Tibial nerve (tissue), 4 donors: ENCODE results near the gene ZCCHC8.

ENCODE experiments used
- EP300 ChIP-seq, 2 donors: sonication (generic); formaldehyde crosslinking; IDR thresholded peaks; one replicate each; pipeline ENCODE4 v1.6.1; 2017; ENCODE audit warnings: antibody characterized with exemption in 2 of 2, mild to moderate bottlenecking in 1 of 2
- POLR2A ChIP-seq, 2 donors: fragments of 450-650 bp; IDR thresholded peaks; one replicate each; pipeline ENCODE4 v1.6.1; 2017; ENCODE audit warnings: antibody characterized with exemption in 2 of 2, mild to moderate bottlenecking in 2 of 2, moderate library complexity in 2 of 2
- TF ChIP-seq, protein P1 (sequence below), 5 experiments: fragments of 200-600 bp in 3 of 5; fragments of 450-650 bp in 2 of 5; sonication (generic) in 3 of 5; IDR thresholded peaks; one replicate each; pipeline ENCODE4 v1.5.1; 2016 to 2019; ENCODE audit warnings: antibody characterized with exemption in 5 of 5, mild to moderate bottlenecking in 3 of 5, moderate library complexity in 2 of 5

DNA sequence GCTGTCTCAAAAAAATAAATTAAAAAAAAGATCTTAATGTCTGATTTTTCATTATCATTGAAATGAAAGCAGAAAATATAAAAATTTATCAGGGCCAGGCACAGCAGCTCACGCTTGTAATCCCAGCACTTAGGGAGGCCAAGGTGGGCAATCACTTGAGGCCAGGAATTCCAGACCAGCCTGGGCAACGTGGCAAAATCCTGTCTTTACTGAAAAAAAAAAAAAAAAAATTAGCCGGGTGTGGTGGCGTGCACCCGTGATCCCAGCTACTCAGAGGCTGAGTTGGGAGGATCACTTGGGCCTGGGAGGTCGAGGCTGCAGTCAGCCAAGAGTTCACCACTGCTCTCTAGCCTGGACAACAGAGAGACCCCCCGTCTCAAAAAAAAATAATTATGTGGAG lies 40.7 kb downstream of the ZCCHC8 start:
- TF ChIP-seq, protein P1, sequence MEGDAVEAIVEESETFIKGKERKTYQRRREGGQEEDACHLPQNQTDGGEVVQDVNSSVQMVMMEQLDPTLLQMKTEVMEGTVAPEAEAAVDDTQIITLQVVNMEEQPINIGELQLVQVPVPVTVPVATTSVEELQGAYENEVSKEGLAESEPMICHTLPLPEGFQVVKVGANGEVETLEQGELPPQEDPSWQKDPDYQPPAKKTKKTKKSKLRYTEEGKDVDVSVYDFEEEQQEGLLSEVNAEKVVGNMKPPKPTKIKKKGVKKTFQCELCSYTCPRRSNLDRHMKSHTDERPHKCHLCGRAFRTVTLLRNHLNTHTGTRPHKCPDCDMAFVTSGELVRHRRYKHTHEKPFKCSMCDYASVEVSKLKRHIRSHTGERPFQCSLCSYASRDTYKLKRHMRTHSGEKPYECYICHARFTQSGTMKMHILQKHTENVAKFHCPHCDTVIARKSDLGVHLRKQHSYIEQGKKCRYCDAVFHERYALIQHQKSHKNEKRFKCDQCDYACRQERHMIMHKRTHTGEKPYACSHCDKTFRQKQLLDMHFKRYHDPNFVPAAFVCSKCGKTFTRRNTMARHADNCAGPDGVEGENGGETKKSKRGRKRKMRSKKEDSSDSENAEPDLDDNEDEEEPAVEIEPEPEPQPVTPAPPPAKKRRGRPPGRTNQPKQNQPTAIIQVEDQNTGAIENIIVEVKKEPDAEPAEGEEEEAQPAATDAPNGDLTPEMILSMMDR (IDR thresholded peaks at IDR 0.05): no peak
- TF ChIP-seq EP300 (IDR thresholded peaks at IDR 0.05) (no peak), POLR2A (IDR thresholded peaks at IDR 0.05) (no peak)
